ENCODE measurements around the gene NLRC5. TPM values are rescaled to one million over a fixed set of nuclear protein-coding genes. Genes with fewer than 3 reads are reported as not detected.

Gene NLRC5
- polyA plus RNA-seq, 3 donors = 1.8 to 4.3 (median 3.5) TPM

DNA sequence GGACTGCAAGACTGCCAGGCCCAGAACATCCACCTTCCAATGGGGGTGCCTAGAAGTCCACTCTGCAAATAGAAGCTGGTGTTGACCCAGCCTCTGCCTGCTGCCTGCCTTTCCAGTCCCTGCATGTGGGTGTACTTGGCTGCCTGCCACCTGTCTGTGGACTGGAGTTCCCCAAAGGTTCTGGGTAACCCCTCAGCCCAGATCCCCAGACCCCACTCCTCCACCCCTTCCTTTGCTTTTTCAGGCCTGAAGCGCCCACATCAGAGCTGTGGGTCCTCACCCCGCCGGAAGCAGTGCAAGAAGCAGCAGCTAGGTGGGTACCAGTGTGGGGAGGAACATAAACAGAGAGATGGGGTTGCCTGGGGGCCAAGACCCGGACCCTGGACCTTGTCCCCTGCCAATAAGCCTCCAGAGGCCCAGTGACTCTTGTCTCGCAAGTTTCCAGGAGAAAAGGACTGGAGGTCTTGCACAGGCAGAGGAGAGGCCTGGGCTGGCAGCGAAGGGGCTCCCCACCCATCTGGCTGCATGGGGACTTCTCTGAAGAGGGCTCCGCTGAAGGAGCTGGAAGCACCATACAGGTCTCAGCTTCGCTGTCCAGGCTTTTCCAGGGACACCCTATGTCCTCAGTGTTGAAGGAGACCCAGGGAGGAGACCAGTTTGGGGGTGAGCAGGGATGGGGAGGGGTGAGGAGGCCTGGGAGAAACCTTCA, 34.3 kb downstream of the NLRC5 start:
- DNase-seq = no peak

DNA sequence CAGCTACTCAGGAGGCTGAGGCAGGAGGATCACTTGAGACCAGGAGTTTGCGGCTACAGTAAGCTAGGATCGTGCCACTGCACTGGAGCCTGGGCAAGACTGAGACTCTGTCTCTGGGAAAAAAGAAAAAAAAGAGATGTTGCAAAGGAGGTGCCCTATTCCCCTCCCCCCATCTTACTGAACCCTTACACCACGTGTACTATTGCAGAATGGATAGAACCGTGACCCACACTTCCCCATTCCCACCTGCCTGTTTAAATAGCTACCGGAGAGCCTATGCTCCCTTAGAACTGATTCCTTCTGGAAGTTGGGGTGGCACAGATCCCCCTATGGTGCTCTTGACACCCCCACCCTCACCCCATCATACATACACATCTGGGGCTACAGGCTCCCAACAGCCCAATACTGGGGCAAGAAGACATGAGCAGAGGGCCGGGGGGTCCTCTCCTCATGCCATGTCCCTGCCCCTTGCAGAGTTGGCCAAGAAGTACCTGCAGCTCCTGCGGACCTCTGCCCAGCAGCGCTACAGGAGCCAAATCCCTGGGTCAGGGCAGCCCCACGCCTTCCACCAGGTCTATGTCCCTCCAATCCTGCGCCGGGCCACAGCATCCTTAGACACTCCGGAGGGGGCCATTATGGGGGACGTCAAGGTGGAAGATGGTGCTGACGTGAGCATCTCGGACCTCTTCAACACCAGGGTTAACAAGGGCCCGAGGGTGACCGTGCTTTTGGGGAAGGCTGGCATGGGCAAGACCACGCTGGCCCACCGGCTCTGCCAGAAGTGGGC, 35.7 kb downstream of the NLRC5 start:
- no peak for DNase-seq

DNA sequence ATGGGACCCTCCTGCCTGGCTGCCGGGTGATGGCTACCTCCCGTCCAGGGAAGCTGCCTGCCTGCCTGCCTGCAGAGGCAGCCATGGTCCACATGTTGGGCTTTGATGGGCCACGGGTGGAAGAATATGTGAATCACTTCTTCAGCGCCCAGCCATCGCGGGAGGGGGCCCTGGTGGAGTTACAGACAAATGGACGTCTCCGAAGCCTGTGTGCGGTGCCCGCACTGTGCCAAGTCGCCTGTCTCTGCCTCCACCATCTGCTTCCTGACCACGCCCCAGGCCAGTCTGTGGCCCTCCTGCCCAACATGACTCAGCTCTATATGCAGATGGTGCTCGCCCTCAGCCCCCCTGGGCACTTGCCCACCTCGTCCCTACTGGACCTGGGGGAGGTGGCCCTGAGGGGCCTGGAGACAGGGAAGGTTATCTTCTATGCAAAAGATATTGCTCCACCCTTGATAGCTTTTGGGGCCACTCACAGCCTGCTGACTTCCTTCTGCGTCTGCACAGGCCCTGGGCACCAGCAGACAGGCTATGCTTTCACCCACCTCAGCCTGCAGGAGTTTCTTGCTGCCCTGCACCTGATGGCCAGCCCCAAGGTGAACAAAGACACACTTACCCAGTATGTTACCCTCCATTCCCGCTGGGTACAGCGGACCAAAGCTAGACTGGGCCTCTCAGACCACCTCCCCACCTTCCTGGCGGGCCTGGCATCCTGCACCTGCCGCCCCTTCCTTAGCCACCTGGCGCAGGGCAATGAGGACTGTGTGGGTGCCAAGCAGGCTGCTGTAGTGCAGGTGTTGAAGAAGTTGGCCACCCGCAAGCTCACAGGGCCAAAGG, 36.8 kb downstream of the NLRC5 start:
- DNase-seq = no peak

DNA sequence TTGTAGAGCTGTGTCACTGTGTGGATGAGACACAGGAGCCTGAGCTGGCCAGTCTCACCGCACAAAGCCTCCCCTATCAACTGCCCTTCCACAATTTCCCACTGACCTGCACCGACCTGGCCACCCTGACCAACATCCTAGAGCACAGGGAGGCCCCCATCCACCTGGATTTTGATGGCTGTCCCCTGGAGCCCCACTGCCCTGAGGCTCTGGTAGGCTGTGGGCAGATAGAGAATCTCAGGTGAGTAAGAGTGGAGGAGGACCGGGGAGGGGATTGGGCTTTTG, 37.4 kb downstream of the NLRC5 start:
- DNase-seq = no peak

DNA sequence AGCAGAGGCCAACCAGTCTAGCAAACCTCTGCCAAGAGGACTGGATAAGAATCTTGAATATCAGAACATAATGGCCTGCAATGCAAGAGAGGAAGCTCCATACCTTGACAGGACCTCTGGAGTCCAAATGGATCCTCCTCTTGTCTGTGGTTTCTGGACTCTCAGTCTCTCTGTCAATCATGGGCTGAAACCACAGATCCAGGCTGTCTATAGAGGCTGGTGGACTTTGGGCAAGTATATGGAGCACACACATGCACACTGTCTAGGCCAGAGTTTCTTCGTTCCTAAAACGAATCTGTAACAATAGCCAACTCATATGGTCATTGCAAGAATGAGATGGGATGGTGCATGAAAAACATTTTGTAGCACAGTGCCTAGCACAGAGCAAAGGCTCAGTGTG, 37.7 kb downstream of the NLRC5 start:
- no peak for DNase-seq

DNA sequence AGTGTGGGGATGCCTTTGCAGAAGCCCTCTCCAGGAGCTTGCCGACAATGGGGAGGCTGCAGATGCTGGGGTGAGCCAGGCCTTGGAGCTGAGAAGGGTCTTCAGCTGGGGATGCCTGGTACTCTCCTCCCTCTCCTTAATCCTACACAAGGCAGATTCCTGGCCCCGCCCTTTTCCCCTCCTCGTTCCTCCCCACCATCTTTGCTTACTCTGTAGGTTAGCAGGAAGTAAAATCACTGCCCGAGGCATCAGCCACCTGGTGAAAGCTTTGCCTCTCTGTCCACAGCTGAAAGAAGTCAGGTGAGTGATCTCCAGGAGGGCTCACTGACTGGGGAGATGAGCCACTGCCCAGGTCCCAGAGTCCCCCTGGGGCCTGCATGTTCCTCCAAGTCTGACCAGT, 38.7 kb downstream of the NLRC5 start:
- DNase-seq = no peak

DNA sequence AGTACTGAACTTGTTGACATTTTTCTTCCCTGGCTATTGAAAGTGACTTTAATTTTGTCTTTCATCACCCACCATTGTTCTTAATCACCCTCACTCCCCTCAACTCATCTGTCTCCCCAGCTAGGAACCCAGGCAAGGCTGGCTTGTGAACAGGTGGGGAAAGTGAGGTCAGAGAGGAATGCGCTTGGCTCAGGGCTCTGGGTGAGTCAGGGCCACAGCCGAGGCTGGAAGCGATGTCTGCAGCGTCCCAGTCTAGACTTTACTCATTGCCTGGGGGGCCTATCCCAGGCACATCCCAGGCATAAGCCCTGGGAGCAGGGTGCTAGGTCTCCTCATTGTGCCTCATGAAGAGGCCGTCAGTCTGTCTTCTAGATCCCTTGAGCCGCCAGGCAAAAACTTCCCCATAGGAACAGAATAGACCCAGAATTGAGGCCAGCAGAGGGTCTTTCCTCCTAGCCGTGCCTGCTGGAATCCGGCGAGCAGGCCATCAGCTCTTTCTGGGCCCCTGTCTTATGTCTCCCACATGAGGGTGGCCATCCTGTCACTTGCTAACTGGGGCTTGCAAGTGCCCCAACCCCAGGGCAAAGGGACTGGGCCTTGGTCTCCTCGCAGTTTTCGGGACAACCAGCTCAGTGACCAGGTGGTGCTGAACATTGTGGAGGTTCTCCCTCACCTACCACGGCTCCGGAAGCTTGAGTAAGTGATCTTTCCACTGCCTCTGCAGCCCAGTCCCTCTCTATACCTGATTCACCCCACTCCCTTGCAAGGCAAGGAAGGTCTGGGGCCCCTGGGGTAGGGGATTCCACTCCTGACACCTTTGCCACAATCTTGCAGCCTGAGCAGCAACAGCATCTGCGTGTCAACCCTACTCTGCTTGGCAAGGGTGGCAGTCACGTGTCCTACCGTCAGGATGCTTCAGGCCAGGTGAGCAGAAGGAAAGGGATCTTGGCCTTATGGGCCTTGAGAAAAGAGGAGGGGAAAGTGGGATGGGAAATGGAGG, 40.1 kb downstream of the NLRC5 start:
- no peak for DNase-seq

DNA sequence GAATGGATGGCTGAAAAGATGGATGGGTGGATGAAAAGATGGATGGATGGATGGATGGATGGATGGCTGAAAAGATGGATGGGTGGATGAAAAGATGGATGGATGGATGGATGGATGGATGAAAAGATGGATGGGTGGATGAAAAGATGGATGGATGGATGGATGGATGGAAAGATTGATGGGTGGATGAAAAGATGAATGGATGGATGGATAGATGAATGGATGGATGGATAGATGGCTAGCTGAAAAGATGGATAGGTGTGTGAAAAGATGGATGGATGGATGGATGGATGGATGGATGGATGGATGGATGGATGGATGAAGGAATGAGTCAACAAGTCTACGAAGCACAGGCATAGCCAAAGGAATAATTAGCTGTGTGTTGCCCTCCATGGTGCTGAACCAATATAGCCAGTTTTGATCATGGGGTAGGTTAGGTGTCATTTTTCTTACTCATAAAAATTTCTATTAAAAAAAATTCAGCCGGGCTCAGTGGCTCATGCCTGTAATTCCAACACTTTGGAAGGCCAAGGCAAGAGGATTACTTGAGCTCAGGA, 41.1 kb downstream of the NLRC5 start:
- no peak for DNase-seq

DNA sequence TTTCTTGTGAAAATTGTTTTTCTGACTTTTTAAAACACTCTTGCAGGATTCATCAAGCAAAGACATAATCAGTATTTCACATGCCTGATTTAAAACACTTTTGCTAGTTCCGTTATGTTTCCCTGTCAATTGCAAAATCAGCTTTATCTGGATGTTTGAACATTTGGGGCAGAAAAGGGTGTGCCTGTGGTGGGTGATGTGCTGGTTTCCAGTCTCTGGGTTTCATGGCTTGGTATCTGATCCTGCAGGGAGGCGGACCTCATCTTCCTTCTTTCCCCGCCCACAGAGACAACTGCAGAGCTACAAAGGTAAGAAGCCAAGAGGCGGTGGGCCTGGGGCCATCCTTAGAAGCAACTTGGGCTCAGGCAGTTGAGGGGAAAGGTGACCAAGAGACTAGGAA, 41.8 kb downstream of the NLRC5 start:
- DNase-seq = no peak

DNA sequence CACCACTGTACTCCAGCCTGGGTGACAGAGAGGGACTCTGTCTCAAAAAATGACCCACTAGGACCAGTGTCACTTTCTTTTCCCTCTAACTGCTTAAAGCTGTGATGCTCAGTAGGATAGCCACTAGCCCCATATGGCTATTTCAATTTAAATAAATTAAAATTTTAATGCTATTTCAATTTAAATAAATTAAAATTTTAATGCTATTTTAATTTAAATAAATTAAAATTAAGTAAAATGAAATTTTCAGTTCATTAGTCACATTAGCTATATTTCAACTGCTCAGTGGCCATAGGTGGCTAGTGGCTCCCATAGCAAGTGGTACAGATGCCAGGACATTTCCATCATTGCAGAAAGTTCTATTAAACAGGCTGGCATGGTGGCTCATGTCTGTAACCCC, 43.0 kb downstream of the NLRC5 start:
- no peak for DNase-seq

DNA sequence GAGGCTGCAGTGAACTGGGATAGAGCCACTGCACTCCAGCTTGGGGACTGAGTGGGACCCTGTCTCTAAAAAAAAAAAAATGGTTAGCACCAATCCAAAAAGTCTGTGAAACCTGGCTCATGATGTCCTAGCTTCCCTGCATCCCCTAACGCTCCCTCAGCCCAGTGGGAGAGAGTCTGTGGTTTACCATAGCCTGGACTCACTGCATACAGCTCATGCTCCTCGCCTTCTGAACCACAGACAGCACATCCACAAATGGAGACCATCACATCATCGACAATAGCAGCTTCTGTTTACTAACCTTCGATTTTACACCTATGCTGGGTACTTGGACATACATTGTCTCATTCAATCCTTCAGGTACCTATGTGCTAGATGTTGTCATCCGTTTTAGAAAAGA, 43.6 kb downstream of the NLRC5 start:
- DNase-seq = no peak

DNA sequence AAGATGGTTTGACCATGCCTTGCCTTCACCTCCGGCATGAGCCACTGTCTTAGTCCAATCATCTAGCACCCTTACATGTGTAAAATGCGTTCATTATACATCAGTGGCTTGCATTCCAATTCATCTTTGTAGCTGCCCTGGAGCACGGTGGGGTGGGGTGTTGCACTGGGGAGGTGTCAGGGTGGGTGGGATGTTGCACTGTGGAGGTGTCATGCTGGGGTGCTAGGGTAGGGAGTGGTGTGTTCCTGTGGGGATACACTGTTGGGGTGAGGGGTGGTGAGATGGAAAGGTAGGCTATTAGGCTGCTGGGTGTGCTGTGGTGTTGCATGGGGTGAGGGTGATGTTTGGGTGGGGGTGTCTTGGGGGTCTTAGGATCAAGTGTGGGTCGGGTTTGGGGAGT, 47.0 kb downstream of the NLRC5 start:
- no peak for DNase-seq

DNA sequence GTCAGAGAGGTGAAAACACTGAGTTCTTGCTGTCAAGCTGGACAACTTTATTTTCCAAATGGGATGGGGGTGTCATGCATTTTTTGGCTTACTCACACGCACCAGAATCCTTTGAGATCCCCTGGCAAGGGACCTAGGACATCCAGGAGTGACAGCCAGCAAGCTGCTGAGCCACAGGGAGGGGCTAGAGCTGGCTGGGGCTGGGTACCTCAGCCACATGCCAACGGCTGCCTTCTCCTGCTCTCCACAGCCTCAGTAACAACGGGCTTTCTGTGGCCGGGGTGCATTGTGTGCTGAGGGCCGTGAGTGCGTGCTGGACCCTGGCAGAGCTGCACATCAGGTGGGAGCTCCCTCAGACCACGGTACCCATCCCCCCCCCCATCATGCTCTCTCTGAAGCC, 47.6 kb downstream of the NLRC5 start:
- no peak for DNase-seq

DNA sequence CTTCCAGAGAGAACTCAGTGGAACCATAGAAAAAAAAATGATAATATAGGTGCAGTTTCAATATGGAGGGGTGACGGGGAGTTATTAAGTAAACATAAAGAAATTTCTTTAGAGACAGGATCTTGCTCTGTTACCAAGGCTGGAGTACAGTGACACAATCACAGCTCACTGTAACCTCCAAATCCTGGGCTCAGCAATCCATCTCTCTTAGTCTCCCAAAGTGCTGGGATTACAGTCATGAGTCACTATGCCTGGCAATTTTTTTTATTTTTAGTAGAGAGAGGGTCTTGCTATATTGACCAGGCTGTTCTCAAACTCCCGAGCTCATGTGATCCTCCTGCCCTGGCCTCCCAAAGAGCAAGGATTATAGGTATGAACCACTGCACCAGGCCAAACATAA, 48.8 kb downstream of the NLRC5 start:
- DNase-seq = no peak

DNA sequence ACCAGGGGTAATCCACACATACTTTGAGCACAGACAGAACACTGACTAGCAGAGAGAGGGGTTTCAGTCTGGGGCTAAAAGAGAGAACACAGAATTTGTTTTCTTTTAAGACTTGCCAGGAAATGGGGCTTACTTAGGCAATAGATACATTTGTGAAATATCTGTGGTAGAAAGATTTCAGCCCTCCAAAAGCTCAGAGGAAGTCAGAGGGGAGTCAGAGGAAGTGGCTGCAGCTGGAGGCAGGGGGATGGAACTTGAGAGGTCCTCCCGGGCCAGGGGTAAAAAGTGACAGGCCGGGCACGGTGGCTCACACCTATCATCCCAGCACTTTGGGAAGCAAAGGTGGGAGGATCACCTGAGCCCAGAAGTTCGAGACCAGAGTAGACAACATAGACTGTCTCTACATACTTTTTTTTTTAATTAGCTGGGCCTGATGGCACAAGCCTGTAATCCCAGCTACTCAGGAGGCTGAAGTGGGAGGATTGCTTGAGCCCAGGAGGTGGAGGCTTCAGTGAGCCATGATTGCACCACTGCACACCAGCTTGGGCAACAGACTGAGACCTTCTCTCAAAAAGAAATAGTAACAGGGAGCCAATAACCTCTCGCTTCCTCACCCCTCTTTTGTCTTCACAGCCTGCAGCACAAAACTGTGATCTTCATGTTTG, 49.9 kb downstream of the NLRC5 start:
- no peak for DNase-seq

DNA sequence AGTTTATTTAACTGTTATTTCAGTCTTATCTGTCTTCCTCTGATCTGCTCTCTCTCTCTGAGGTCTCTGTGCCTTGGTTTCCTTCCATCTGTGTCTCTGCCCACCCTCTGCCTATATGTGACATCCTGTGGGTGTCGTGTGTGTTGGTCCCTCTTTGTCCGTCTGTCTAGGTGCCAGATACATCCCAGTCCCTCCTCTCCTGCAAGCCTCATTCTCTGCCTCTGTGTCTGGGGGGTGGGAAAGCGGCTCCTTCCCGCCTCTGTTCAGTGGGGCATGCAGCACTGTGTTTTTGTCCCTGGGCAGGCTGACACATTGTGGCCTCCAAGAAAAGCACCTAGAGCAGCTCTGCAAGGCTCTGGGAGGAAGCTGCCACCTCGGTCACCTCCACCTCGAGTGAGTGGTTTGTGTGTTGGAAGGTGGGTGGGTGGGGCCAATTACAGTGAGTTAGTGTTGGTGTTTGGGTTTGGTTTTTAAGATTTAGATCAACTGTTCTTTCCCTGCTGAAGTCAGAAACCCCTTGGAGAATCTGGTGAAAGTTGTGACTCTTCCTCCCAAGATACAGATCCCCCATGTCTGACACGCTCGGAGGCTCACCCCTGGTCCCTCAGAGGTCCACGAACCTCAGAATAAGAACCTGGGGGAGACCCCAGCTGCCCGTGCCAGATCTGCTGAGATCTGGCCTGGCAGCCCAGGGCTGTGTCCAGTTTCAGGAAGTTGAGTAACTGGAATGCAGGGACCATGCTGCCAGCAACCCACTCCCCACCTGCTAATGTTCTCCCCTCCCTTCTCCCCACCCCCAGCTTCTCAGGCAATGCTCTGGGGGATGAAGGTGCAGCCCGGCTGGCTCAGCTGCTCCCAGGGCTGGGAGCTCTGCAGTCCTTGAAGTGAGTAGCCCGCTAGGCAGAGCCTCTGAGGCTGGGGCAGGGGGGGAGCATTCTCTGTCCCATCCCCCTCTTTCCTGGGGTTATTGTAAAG, 52.1 kb downstream of the NLRC5 start:
- no peak for DNase-seq

DNA sequence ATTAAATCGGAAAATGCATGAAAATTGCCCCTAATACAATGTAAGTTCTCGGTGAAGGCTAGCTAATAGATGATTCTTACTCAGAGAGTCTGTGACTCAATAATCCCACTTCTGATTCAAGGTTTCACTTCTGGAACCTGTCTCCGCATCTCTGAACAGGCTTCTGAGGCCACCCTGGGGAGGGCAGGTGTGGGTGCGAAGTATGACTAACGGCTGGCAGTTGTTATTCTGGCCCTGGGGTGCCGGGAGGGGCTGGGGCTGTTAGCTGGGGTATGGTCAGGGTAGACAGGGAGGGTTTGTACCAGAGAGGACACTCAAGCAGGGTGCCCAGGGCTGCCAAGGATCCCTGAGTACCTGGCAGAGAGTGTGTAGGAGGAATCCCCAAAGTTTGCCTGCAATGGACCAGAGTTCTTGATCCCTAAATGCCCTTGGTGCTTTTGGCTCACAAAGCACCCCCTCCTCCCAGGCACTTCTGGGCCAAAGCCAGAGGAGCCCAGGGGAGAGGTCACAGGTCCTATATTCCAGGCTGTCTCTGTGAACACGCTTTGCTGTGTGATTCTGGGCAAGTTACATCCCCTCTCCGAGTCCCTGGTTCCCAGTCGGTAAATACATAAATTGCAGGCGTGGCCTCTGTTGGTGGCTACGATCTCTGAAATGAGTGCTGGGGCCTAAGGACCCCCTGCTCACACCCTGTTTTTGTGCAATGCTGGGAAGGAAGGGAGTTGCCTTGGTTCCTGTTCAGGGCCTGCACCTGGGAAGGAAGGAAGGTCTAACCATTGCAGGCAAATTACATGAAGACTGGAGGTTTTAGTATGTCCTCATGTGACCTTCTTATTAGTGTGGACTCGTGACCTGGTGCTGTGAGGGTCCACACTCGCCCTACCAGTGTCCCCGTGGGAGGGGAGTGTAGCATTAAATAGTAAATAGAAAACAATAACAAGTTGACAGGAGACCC, 53.1 kb downstream of the NLRC5 start:
- DNase-seq = no peak

DNA sequence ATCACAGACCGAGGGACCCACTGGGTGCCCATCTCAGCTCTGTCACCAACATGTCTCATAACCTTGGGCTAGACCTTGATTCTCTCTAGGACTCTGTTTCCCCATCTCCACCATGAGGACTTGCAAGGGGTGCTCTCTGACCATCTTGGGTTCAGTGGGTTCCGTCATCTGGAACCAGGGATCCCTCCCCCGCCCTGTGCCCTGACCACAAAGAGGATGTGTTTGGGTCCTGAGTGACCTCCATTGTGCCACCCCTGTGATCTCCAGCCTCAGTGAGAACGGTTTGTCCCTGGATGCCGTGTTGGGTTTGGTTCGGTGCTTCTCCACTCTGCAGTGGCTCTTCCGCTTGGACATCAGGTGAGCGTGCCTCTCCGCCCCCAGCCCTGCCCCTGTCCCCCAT, 53.9 kb downstream of the NLRC5 start:
- no peak for DNase-seq
